Inferior parietal cortex (tissue), 1 donor: ENCODE data around the gene RPS6KL1.
"Not testable (repeated sequence)": the region's sequence is repeated elsewhere in the genome, so short reads cannot be mapped to it uniquely, and the experiment has no call there.

Source experiments
- DNase-seq: peaks from one replicate; pipeline ENCODE4 v3.0.0-alpha.2; 2016; ENCODE audit errors: extremely low spot score

Gene RPS6KL1

GRCh38 chr14:74936151-74936550 is 13.1 kb upstream of the RPS6KL1 start:
- no peak for DNase-seq

GRCh38 chr14:74935360-74935680 is 12.3 kb upstream of the RPS6KL1 start:
- no peak for DNase-seq

GRCh38 chr14:74934476-74935359 is 11.7 kb upstream of the RPS6KL1 start:
- no peak for DNase-seq

GRCh38 chr14:74934041-74934440 is 11.0 kb upstream of the RPS6KL1 start:
- DNase-seq = no peak

GRCh38 chr14:74932936-74933335 is 9.9 kb upstream of the RPS6KL1 start:
- not testable (repeated sequence) for DNase-seq

- no peak for DNase-seq
These were observed 9.4 kb upstream of the RPS6KL1 start for GRCh38 chr14:74932401-74932901.

GRCh38 chr14:74931744-74932143 is 8.7 kb upstream of the RPS6KL1 start:
- not testable (repeated sequence) for DNase-seq

- DNase-seq = no peak
These were observed 6.2 kb upstream of the RPS6KL1 start for GRCh38 chr14:74929242-74929641.

- no peak for DNase-seq
These were observed 4.2 kb upstream of the RPS6KL1 start for GRCh38 chr14:74927225-74927624.

- no peak for DNase-seq
These were observed 1.0 kb upstream of the RPS6KL1 start for GRCh38 chr14:74924061-74924460.

- no peak for DNase-seq
These were observed 891 bp downstream of the RPS6KL1 start for GRCh38 chr14:74921987-74922751.

GRCh38 chr14:74921053-74921620 is 1.9 kb downstream of the RPS6KL1 start:
- DNase-seq = no peak

- no peak for DNase-seq
These were observed 2.8 kb downstream of the RPS6KL1 start for GRCh38 chr14:74920281-74920680.

- no peak for DNase-seq
These were observed 3.5 kb downstream of the RPS6KL1 start for GRCh38 chr14:74919421-74920165.

- DNase-seq = no peak
These were observed 4.7 kb downstream of the RPS6KL1 start for GRCh38 chr14:74918380-74918779.

GRCh38 chr14:74917646-74918081 is 5.4 kb downstream of the RPS6KL1 start:
- DNase-seq = no peak

- no peak for DNase-seq
These were observed 5.9 kb downstream of the RPS6KL1 start for GRCh38 chr14:74917178-74917543.

GRCh38 chr14:74915826-74916225 is 7.2 kb downstream of the RPS6KL1 start:
- no peak for DNase-seq

- DNase-seq = no peak
These were observed 7.6 kb downstream of the RPS6KL1 start for GRCh38 chr14:74915426-74915825.

- peak; percentile 73 for DNase-seq
These were observed 9.0 kb downstream of the RPS6KL1 start for GRCh38 chr14:74913986-74914573.

GRCh38 chr14:74913393-74913910 is 9.6 kb downstream of the RPS6KL1 start:
- no peak for DNase-seq
